Activated CD8-positive, alpha-beta memory T cell treated with anti-CD3 and anti-CD28 coated beads, Interleukin-2, amount 10 ng/mL, durations not matched to agents 7 days and 5 days (primary cell): ENCODE data around the gene LMBR1. TPM values are rescaled to one million over a fixed set of nuclear protein-coding genes. Genes with fewer than 3 reads are reported as not detected.
A peak's percentile ranks its signal among the peaks of the same experiment; 100 is the strongest.

Experiments used
- ATAC-seq: fragments of 150-1000 bp; cut with Tn5 transposase; one replicate; pipeline ENCODE4 v1.10.0; 2021; ENCODE audit warnings: moderate library complexity
- CTCF ChIA-PET: fragments of 350-600 bp; sonication (Branson Sonifier 250); formaldehyde crosslinking; loops from one replicate; lab custom pipeline; 2021; ENCODE audit warnings: antibody characterized with exemption; lab: Charles Lee
- DNase-seq: peaks from one replicate; pipeline ENCODE4 v3.0.0-alpha.2; 2020
- H3K27ac Mint-ChIP-seq: one replicate; pipeline ENCODE4 v1.8.0; 2021; ENCODE audit warnings: mild to moderate bottlenecking, mixed read lengths
- H3K27me3 Mint-ChIP-seq: one replicate; pipeline ENCODE4 v1.8.0; 2021; ENCODE audit warnings: mixed read lengths
- H3K36me3 Mint-ChIP-seq: one replicate; pipeline ENCODE4 v1.8.0; 2021; ENCODE audit warnings: mild to moderate bottlenecking, mixed read lengths
- H3K4me1 Mint-ChIP-seq: one replicate; pipeline ENCODE4 v1.8.0; 2021; ENCODE audit warnings: mixed read lengths
- H3K4me3 Mint-ChIP-seq: one replicate; pipeline ENCODE4 v1.8.0; 2021; ENCODE audit warnings: mild to moderate bottlenecking, moderate library complexity, mixed read lengths
- H3K9me3 Mint-ChIP-seq: one replicate; pipeline ENCODE4 v1.8.0; 2022; ENCODE audit warnings: low read depth, mixed read lengths
- total RNA-seq, 2 experiments: library from RNA; stranded (reverse); gene quantifications; one replicate each; pipeline ENCODE4 v1.2.3, GENCODE V29; 2021

LMBR1 gene
- total RNA-seq, 2 experiments from 2014 or later, result 64.0 to 69.8 TPM

DNA sequence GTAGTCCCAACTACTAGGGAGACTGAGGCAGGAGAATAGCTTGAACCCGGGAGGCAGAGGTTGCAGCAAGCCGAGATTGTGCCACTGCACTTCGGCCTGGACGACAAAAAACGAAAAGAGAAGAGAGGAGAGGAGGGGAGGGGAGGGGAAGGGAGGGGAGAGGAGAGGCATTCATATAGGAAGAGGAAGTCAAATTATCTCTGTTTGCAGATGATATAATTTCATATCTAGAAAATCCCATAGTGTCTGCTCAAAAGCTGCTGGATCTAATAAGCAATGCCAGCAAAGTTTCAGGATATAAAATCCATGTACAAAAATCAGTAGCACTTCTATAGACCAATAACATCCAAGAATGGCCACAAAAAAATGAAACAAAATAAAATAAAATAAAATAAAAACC, 120.3 kb downstream of the LMBR1 start:
- H3K27ac Mint-ChIP-seq, result no peak overlapping the region

DNA sequence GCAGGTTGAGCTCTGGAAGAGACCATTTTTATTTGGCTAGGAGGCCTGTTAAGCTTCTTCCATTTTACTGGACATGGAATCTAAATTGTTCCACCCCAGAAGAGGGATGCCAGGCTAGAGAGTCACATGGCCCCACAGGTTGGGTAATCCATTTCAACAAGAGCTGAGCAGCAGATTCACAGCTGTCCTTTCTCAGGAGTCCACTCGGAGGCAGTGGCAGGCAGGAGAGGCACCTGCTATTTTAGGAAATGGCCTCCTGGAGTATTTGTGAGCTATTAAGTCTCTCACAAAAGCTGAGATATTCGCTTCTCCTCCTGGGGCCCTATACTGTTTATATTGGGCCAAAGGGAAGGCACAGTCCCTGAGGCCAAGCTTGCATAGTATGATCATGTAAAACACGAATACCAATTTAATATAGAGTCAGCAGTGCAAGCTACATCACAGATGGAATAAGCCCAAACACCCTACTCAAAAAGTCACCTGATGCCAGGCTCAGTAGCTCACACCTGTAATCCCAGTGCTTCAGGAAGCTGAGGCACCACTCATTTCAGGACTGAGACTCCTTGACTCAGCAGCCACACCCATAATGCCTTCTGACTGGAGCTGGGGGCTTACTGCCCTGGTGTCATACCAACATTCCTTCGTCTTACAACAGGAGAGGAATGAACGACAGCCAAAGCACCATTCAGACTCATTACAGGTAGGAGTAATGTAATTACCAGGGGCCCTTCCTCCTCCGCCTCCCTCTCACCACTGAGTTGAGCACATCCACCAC, 124.1 kb downstream of the LMBR1 start:
- Mint-ChIP-seq H3K4me1 (peaks cover 27% of the 10 kb centered on the region), H3K27me3 (no peaks in the 10 kb centered on the region), H3K27ac (no peak overlapping the region), H3K9me3 (no peaks in the 10 kb centered on the region), H3K36me3 (peaks cover 20% of the 10 kb centered on the region), H3K4me3 (no peak overlapping the region)
- peak; percentile 33 for ATAC-seq
- DNase-seq, result no peak
- CTCF ChIA-PET, result interaction anchor here (1.4 kb wide), 2 partner anchors 11 to 48 kb away, joined by 3 to 5 read pairs; no protein-coding TSS in a partner anchor

More for the DNA sequence above, 120.3 kb downstream of the LMBR1 start:
- CTCF ChIA-PET, result no interaction called here
- Mint-ChIP-seq H3K27me3 (no peaks in the 10 kb centered on the region), H3K36me3 (peaks cover 33% of the 10 kb centered on the region), H3K4me1 (peaks cover 45% of the 10 kb centered on the region), H3K9me3 (no peaks in the 10 kb centered on the region), H3K4me3 (no peak overlapping the region)
- DNase-seq (no peak), ATAC-seq (no peak)

DNA sequence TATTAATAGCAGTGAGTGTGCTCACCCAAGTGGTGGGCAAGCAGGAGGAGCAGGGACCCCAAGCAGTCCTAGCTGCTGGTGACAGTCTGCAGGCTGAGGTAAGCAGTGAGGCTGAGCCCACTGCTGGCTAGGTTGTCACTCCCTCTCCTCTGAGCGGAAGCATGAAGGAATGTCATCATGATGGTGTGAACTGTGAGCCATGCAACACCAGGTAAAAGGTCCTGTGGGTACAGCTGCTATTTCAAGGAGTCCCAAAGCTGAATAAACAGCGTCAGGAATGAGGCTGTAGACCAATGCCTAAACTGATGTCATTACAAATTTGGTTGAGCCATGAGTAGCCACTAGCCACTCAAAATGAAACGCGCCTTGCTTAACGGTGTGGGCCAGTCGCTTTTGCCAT, 126.3 kb downstream of the LMBR1 start:
- Mint-ChIP-seq H3K27me3 (no peaks in the 10 kb centered on the region), H3K4me1 (peaks cover 17% of the 10 kb centered on the region), H3K27ac (no peak overlapping the region), H3K4me3 (no peak overlapping the region), H3K36me3 (peaks cover 16% of the 10 kb centered on the region), H3K9me3 (no peaks in the 10 kb centered on the region)
- CTCF ChIA-PET, result no interaction called here
- DNase-seq (no peak), ATAC-seq (no peak)

DNA sequence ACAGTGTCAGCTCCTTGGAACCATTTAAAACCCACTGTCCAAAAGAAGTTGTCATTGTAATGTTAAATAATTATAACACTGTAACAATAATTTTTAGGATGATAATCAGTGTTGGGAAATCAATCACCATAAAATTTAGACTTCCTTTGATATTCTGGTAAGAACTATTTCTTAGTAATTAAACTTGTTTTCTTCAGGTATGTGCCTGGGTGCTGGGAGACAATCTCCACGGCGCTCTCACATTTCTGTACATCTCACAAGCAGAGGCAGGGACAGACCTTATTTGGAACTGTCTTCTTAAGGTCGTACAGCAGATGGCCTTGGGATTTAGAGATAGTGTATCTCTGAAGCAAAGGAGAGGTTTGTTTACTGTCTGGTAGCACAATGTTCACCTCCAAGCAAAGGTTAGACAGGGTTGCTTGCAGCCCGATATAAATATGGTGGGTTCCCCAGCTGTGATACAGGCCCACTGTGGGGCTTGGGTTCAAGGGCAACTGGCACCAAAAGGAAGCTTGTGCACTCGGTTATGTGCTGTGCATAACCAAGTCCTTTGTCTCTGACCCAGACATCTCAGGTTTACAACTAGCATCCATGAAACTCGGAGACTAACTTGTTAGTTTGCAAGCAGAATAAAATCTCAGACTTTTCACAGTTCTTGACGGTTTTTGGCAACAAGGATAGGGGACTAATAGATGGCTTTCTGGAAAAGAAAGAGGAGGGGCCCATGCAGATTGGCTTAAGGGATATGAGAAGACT, 126.9 kb downstream of the LMBR1 start:
- CTCF ChIA-PET, result no interaction called here
- Mint-ChIP-seq H3K27me3 (no peaks in the 10 kb centered on the region), H3K9me3 (no peaks in the 10 kb centered on the region), H3K4me3 (no peak overlapping the region), H3K4me1 (peaks cover 13% of the 10 kb centered on the region), H3K36me3 (peaks cover 11% of the 10 kb centered on the region), H3K27ac (no peak overlapping the region)
- ATAC-seq (no peak), DNase-seq (no peak)

DNA sequence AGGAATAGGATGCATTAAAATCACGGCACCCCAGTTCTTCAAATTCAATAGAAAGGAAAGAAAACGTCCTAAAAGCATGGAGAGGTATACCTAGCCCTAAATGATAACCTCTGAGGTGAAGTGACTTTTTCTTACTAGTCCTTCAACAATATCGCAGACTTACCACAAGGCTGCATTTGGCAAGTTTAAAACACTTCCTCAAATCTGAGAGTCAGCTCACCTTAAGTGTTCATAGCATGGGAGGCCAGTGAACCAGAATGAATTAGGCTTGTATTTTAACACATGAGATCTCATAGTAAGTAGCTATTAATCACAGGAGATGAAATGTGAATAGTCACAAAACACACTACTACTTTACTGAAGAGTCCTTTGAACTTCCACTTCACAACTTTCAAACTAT, 128.2 kb downstream of the LMBR1 start:
- Mint-ChIP-seq H3K27ac (no peak overlapping the region), H3K9me3 (peaks cover 6% of the 10 kb centered on the region), H3K36me3 (peaks cover 21% of the 10 kb centered on the region), H3K4me1 (peaks cover 9% of the 10 kb centered on the region), H3K27me3 (no peaks in the 10 kb centered on the region), H3K4me3 (no peak overlapping the region)
- CTCF ChIA-PET, result no interaction called here
- DNase-seq (no peak), ATAC-seq (no peak)

DNA sequence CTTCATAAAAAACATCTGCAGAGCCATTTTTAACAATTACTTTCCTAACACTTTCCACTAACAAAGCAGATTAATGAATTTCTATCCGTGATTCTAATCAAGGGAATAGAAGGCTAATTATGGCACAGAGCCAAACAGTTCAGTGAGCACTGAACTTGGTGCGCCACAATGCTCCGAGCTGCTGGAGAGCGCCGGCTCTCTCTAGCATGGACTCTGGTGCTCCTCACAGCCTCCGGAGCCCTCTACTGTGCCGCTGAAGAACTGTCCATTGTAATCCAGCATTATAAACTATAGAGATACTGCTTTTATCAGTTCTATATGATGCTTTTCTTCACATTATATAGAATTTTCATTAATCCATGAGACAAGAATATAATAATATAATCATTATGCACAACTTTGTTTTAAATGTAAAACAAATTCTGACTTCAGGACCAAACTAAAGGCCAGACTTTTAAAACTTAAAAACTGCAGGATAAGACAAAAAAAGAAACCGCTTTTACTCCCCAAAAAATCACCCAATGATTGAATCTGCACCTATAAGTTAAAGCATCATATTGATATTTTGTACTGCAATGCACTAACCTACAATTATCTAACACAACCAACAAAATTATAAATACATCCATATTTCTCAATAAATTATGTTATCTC, 128.8 kb downstream of the LMBR1 start:
- no peaks in the 10 kb centered on the region for H3K27me3 Mint-ChIP-seq
- no peak for DNase-seq
- ATAC-seq, result no peak
- CTCF ChIA-PET, result no interaction called here
- H3K36me3 Mint-ChIP-seq, result peaks cover 24% of the 10 kb centered on the region
- no peak overlapping the region for H3K4me3 Mint-ChIP-seq
- H3K4me1 Mint-ChIP-seq, result peaks cover 3% of the 10 kb centered on the region
- no peak overlapping the region for H3K27ac Mint-ChIP-seq
- H3K9me3 Mint-ChIP-seq, result peaks cover 7% of the 10 kb centered on the region

DNA sequence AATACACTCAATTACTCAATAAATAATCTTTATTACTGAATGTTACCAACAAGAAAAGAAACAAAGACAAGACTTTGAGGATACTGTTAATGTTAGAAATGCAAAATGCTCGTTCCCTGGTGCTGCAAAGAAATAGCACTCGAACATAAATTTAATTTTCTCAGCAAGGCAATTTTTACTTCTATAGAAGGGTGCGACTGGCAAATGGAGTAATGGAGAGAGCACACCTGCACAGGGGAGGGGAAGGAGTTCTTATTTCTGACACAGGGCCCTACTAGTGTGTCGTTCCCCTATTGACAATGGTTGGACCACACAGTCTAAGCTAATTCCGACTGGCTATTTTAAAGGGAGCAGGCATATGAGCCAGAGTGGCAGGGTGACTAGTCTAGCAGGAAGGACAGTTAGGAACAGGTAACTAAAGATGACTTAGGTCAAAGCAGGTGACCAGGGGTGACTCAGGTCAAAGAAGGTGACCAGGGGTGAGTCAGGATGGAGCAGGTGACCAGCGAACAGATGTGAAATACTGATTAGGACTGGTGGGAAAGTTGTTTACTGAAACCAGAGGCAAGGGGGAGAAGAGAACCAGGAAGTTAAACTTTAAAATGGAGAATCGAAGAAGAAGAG, 133.3 kb downstream of the LMBR1 start:
- Mint-ChIP-seq H3K9me3 (peaks cover 7% of the 10 kb centered on the region), H3K4me3 (no peak overlapping the region), H3K36me3 (peaks cover 44% of the 10 kb centered on the region), H3K4me1 (peaks cover 5% of the 10 kb centered on the region), H3K27ac (no peak overlapping the region), H3K27me3 (no peaks in the 10 kb centered on the region)
- DNase-seq (no peak), ATAC-seq (no peak)
- CTCF ChIA-PET, result no interaction called here

DNA sequence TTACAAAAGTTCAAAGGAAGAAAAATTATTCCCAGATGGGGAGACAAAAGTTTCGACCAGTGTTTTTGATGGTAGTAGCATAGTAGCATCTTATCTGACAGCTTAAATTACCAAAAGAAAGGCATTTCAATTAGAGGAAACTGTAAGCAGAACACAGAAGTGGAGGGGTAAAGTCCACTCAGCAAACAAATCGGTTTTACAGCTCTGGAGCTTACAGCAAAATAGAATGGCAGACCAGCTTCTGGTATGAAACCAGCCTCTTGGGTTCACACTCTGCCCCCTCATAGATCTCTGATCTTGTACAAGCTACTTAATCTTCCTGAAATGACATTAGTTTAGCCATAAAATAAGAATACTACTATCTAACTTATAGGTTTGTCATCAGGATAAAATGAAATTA, 133.8 kb downstream of the LMBR1 start:
- no peak overlapping the region for H3K4me3 Mint-ChIP-seq
- H3K36me3 Mint-ChIP-seq, result peaks cover 47% of the 10 kb centered on the region
- no peaks in the 10 kb centered on the region for H3K27me3 Mint-ChIP-seq
- ATAC-seq, result no peak
- DNase-seq, result no peak
- H3K4me1 Mint-ChIP-seq, result peaks cover 9% of the 10 kb centered on the region
- H3K27ac Mint-ChIP-seq, result no peak overlapping the region
- CTCF ChIA-PET, result no interaction called here
- H3K9me3 Mint-ChIP-seq, result peaks cover 7% of the 10 kb centered on the region

DNA sequence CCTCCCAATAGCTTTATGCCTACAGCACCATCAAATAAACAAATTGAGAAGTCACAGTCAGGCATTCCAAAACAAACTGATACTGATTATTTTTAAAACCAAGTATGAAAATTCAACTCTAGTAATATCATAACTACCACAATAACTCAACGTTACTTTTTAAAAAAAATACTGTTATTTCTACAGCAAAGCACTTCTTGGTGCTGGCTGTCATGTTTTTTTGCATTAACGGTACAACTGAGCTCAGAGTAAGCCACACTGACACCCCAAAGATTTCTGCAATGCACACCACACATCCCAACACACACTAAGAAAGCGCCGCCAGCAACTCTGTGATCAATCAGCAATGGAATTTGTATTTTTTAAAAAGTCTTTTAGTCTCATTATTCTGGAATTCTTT, 138.8 kb downstream of the LMBR1 start:
- Mint-ChIP-seq H3K27ac (peak overlapping the region; percentile 37), H3K27me3 (no peaks in the 10 kb centered on the region), H3K4me3 (no peak overlapping the region), H3K36me3 (peaks cover 37% of the 10 kb centered on the region), H3K9me3 (no peaks in the 10 kb centered on the region), H3K4me1 (peaks cover 14% of the 10 kb centered on the region)
- no peak for DNase-seq
- CTCF ChIA-PET, result interaction anchor here (1.2 kb wide), 1 partner anchor 941 kb away, joined by 3 read pairs; no protein-coding TSS in a partner anchor
- no peak for ATAC-seq

DNA sequence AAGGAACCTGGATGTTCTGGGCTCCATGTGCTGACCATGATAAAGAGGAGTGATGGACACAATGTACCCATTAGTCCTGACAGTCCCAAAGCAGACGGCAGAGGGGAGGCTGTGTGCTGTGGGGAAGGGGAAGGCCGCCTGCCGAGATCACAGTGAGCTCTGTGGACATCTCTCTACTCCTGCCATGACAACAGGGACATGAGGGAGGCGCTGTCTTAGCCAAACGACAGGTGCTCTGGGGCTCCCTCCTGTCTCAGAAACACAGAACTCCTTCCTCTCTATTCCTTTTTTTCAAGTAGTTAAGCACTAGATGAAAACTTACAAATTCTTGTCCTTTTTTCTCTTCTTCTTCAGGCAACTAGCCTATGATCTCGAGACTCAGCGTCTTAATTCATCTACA, 139.4 kb downstream of the LMBR1 start:
- H3K27me3 Mint-ChIP-seq, result no peaks in the 10 kb centered on the region
- peaks cover 35% of the 10 kb centered on the region for H3K36me3 Mint-ChIP-seq
- no peak overlapping the region for H3K27ac Mint-ChIP-seq
- CTCF ChIA-PET, result interaction anchor here (1.2 kb wide), 2 partner anchors 63 to 941 kb away, joined by 3 read pairs; no protein-coding TSS in a partner anchor
- no peak for ATAC-seq
- no peak for DNase-seq
- H3K4me3 Mint-ChIP-seq, result no peak overlapping the region
- no peaks in the 10 kb centered on the region for H3K9me3 Mint-ChIP-seq
- H3K4me1 Mint-ChIP-seq, result peaks cover 14% of the 10 kb centered on the region

DNA sequence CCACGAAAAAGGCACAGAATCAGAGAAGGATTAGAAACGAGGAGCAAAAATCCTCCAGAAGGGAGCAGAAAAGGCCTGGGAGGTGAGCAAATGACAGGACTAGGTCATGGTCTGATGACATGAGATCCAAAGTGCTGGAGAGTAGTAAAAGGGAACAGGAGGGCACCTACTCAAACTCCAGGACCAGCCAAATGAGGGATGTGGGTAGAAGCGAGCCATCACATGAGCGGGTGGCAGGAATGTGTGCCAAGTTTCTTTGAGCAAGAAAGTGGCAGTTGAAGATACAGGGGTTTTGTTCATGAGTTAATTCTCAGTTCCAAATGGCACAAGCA, 139.8 kb downstream of the LMBR1 start:
- DNase-seq (no peak), ATAC-seq (no peak)
- CTCF ChIA-PET, result interaction anchor here (1.2 kb wide), 1 partner anchor 63 kb away, joined by 3 read pairs; no protein-coding TSS in a partner anchor
- H3K27me3 Mint-ChIP-seq, result no peaks in the 10 kb centered on the region
- H3K36me3 Mint-ChIP-seq, result peaks cover 31% of the 10 kb centered on the region
- H3K4me1 Mint-ChIP-seq, result peaks cover 14% of the 10 kb centered on the region
- H3K27ac Mint-ChIP-seq, result no peak overlapping the region
- H3K4me3 Mint-ChIP-seq, result no peak overlapping the region
- no peaks in the 10 kb centered on the region for H3K9me3 Mint-ChIP-seq

DNA sequence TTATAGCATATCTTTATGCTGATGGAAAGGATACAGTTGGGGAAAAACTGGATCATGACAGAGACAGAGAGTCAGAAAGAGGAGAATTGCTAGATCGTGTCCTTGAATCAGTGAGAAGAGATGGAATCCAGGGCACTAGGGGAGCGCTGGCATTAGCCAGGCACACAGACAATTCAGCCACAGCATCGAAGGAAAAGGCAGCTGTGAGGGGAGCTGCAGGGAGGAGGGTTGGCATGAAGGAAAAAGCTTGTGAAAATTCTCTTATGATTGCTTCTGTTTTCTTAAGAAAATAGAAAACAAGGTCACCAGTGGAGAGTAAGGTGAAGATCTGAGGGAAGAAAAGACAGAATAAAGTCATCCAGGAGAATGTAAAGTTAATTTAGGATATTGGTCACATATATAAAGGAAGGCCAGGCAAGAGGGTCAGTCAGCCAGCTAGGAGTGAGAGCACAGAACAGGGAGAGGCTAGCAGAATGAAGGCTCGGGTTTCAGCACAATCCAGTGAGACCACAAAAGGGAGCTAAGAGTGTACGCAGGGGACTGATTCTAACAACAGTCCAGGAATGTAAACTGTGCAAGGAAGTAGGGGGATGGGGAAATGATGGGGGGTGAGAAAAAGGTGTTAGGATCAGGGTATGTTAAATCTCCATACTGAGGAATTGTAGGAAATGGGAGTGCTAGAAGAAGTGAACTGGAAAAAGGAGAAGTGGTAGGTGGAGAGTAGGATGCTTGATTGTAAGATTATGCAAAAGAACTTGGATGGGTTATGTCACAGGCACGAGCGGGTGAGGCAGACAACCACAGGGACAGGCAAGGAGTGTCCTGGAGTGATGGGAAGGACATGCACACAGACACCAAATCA, 140.4 kb downstream of the LMBR1 start:
- H3K4me3 Mint-ChIP-seq, result no peak overlapping the region
- H3K27me3 Mint-ChIP-seq, result no peaks in the 10 kb centered on the region
- CTCF ChIA-PET, result interaction anchor here (1.2 kb wide), 1 partner anchor 64 kb away, joined by 3 read pairs; no protein-coding TSS in a partner anchor
- no peaks in the 10 kb centered on the region for H3K9me3 Mint-ChIP-seq
- no peak for DNase-seq
- no peak for ATAC-seq
- H3K4me1 Mint-ChIP-seq, result peaks cover 14% of the 10 kb centered on the region
- no peak overlapping the region for H3K27ac Mint-ChIP-seq
- peaks cover 27% of the 10 kb centered on the region for H3K36me3 Mint-ChIP-seq
